NB4 (cell line): ENCODE data around the gene ZFAND2B.

Source experiments
- DNase-seq: peaks from one replicate; pipeline ENCODE4 v3.0.0; 2010; ENCODE audit warnings: low read depth
- H3K4me3 ChIP-seq: one replicate; pipeline ENCODE4 v1.5.1; 2011; ENCODE audit warnings: mild to moderate bottlenecking, low read depth, low read length, moderate library complexity
- MYC ChIP-seq: IDR thresholded peaks from 2 replicates; pipeline ENCODE4 v1.6.1; 2011; ENCODE audit warnings: low read depth, low read length
- POLR2A ChIP-seq: IDR thresholded peaks from 2 replicates; pipeline ENCODE4 v1.6.1; 2011; ENCODE audit warnings: mild to moderate bottlenecking; ENCODE audit not compliant: insufficient read length; ENCODE audit errors: extremely low read depth
- TF ChIP-seq, protein P1 (sequence below): IDR thresholded peaks from one replicate; pipeline ENCODE4 v1.5.1; 2012; ENCODE audit warnings: low read depth, low read length
- TF ChIP-seq, protein P2 (sequence below): IDR thresholded peaks from 2 replicates; pipeline ENCODE4 v1.6.1; 2011; ENCODE audit warnings: low read depth, low read length

ZFAND2B gene

DNA sequence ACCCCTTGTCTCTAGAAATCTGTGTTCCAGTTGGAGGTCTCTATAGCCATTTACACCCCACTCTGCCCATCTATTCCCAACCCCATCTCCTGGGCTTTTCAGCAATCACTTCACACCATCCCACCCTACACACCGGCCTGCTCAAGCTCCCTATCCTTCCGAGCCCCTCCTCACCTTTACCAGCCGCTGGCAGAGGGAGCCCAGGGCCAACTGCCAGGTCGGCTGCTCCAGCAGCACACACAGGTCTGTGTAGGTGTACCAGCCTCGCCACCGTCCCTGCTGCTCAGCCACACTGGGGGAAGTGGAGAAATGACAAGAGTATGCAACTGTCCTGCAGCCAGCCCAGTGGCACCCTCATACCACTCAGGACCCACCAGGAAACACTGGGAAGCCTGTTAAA lies 33.4 kb upstream of the ZFAND2B start:
- TF ChIP-seq POLR2A (no peak), MYC (no peak)
- TF ChIP-seq, protein P1, sequence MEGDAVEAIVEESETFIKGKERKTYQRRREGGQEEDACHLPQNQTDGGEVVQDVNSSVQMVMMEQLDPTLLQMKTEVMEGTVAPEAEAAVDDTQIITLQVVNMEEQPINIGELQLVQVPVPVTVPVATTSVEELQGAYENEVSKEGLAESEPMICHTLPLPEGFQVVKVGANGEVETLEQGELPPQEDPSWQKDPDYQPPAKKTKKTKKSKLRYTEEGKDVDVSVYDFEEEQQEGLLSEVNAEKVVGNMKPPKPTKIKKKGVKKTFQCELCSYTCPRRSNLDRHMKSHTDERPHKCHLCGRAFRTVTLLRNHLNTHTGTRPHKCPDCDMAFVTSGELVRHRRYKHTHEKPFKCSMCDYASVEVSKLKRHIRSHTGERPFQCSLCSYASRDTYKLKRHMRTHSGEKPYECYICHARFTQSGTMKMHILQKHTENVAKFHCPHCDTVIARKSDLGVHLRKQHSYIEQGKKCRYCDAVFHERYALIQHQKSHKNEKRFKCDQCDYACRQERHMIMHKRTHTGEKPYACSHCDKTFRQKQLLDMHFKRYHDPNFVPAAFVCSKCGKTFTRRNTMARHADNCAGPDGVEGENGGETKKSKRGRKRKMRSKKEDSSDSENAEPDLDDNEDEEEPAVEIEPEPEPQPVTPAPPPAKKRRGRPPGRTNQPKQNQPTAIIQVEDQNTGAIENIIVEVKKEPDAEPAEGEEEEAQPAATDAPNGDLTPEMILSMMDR: no peak
- TF ChIP-seq, protein P2, sequence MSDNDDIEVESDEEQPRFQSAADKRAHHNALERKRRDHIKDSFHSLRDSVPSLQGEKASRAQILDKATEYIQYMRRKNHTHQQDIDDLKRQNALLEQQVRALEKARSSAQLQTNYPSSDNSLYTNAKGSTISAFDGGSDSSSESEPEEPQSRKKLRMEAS: no peak
- no peak for DNase-seq
- H3K4me3 ChIP-seq: no peak overlapping the region

DNA sequence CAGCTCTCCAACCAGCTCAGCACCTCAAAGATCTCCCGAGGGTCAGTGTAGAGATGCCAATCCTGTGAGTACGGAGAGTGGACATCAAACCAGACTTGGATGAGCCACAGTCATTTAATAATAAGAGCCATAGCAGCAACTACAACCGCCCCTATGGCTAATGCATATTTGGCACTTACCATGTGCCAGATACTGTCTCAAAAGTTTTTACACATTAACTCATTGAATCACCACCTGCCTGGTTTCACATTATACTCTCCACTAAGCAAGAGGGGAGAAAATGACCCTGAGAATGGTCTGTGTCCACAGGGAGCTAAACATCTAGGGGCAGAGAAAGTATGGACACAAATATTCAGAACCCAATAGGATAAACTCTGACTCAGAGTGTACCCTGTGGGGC lies 32.4 kb upstream of the ZFAND2B start:
- H3K4me3 ChIP-seq: no peak overlapping the region
- DNase-seq: no peak
- TF ChIP-seq, protein P2: no peak
- no peak for TF ChIP-seq MYC
- TF ChIP-seq, protein P1: no peak
- TF ChIP-seq POLR2A: no peak

DNA sequence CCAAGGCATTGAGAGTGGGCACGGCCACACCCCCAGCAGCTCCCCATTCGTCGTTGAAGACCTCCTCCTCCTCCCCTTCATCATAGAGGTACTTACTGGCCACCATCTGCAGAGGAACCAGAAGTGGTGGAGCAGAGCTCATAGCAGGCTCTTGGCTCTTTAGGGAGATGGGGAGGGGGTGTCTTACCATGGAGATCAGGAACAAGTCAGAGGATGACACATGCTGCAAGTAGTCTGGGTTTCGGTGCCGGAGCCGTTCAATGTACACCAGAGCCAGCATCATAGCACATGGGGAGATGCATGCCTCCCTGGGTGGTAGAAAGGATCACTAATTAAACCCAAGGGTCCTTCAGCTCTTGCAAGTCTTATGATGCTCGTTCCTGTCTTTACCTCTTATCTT lies 31.8 kb upstream of the ZFAND2B start:
- no peak for DNase-seq
- TF ChIP-seq, protein P1: no peak
- TF ChIP-seq MYC (no peak), POLR2A (no peak)
- TF ChIP-seq, protein P2: no peak
- no peak overlapping the region for H3K4me3 ChIP-seq

DNA sequence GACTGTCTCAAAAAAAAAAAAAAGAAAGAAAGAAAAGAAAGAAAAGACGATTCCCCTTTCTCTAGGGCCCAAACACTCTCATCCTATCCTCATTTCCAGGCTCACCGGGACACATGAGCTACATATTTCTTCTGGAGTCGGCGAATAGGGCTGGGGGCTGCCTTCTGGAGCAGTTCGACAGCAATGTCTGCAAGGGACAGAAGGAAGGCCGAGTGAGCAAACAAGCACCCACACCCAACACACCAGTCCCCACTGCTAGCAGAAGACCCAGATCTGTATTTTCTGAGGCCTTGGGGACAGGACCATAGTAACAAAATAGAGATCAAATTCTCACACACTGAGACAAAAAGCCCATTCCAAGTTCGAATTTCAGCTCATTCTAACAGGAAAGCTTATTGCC lies 31.1 kb upstream of the ZFAND2B start:
- peak overlapping the region; percentile 83 for H3K4me3 ChIP-seq
- TF ChIP-seq, protein P1: no peak
- no peak for TF ChIP-seq MYC
- no peak for TF ChIP-seq POLR2A
- TF ChIP-seq, protein P2: no peak
- DNase-seq: no peak

DNA sequence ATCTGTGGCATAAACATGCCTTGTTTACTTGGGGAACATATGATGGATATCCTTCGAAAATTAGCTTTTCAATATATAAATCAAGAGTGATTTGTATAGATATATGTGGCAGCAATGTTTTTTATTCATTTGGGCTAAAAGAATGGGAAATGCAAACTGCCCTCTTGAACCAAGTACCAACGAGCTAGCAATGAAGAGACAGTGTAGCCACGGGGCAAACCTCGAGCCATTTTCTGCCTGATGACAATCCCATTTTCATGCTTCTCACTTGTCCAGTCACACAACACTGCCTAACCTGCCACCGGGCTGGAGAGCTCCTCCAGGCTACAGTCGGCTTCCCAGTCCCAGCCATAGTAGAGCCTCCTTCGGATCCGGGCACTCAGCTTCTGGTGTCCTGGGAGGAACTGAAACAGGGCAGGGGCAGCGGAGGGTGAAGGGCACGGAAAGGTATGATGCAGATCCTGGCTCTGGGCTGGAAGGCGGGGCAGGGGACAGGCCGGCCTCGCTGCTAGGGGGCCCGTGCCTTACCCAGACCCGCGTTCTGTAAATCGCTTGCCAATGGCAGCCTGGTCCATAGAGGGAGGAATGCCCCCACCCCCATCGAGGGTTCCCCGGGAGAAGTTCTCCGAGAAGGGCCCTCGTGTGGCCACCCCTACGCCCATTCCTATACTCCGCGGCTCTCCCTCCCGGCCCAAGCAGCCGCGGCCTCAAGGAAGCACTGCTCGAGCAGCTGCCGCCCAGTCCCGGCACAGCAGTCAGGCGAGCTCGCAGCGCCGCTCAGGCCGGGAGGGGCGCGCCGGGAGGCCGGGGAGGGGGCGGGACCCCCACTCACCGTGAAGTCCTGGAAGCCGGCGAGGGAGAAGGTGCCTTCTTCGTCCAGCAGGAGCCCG lies 30.4 kb upstream of the ZFAND2B start:
- peak; percentile 70 for DNase-seq
- peak overlapping the region; percentile 83 for H3K4me3 ChIP-seq

More for the DNA sequence above, 30.4 kb upstream of the ZFAND2B start:
- TF ChIP-seq POLR2A: no peak
- TF ChIP-seq, protein P1: no peak
- TF ChIP-seq, protein P2: no peak
- TF ChIP-seq MYC: no peak
